ENCODE results near the gene SERAC1.

The SERAC1 gene

GRCh38 chr6:158103228-158103627, 64.8 kb downstream of the SERAC1 start:
- TF ChIP-seq CTCF (conservative IDR thresholded peaks at IDR 0.05) (no peak), ZFX (IDR thresholded peaks at IDR 0.05) (no peak)
- H3K27ac ChIP-seq, result no peak overlapping the region

- H3K27ac ChIP-seq, result no peak overlapping the region
- TF ChIP-seq ZFX (IDR thresholded peaks at IDR 0.05), result no peak
- no peak for TF ChIP-seq CTCF (conservative IDR thresholded peaks at IDR 0.05)
These were observed 72.4 kb downstream of the SERAC1 start for GRCh38 chr6:158095671-158096070.

- no peak overlapping the region for H3K27ac ChIP-seq
- TF ChIP-seq ZFX (IDR thresholded peaks at IDR 0.05) (no peak), CTCF (conservative IDR thresholded peaks at IDR 0.05) (no peak)
These were observed 73.0 kb downstream of the SERAC1 start for GRCh38 chr6:158095031-158095430.

GRCh38 chr6:158092806-158093205, 75.3 kb downstream of the SERAC1 start:
- TF ChIP-seq ZFX (IDR thresholded peaks at IDR 0.05) (no peak), CTCF (conservative IDR thresholded peaks at IDR 0.05) (no peak)
- H3K27ac ChIP-seq, result no peak overlapping the region

- TF ChIP-seq CTCF (conservative IDR thresholded peaks at IDR 0.05) (no peak), ZFX (IDR thresholded peaks at IDR 0.05) (no peak)
- H3K27ac ChIP-seq, result no peak overlapping the region
These were observed 80.7 kb downstream of the SERAC1 start for GRCh38 chr6:158087224-158087867.

- no peak for TF ChIP-seq CTCF (conservative IDR thresholded peaks at IDR 0.05)
- TF ChIP-seq ZFX (IDR thresholded peaks at IDR 0.05), result no peak
- no peak overlapping the region for H3K27ac ChIP-seq
These were observed 81.4 kb downstream of the SERAC1 start for GRCh38 chr6:158086504-158087223.

- TF ChIP-seq CTCF (conservative IDR thresholded peaks at IDR 0.05), result no peak
- no peak for TF ChIP-seq ZFX (IDR thresholded peaks at IDR 0.05)
- no peak overlapping the region for H3K27ac ChIP-seq
These were observed 82.0 kb downstream of the SERAC1 start for GRCh38 chr6:158086054-158086503.
